Measurements from ENCODE around the gene HCFC2. TPM values are rescaled to one million over a fixed set of nuclear protein-coding genes. Genes with fewer than 3 reads are reported as not detected.

Gene HCFC2
- total and polyA plus RNA-seq, 2 of the 4 experiments (the other 2 are of a cell fraction) = 12.0 to 34.2 TPM

GRCh38 chr12:104105461-104105860 is 41.1 kb downstream of the HCFC2 start:
- no peak overlapping the region for H3K18ac ChIP-seq (ENCODE audit: low read depth, low read length)
- no peaks in the 10 kb centered on the region for H3K9me3 ChIP-seq (ENCODE audit: control insufficient read depth, insufficient read depth, low read length)
- TF ChIP-seq RCOR1 (IDR thresholded peaks at IDR 0.05; ENCODE audit: insufficient replicate concordance, low read length) (no peak), POLR2A (IDR thresholded peaks at IDR 0.05; ENCODE audit: low read depth, low read length) (no peak), NFE2L2 (IDR thresholded peaks at IDR 0.05; ENCODE audit: low read depth, low read length) (no peak), BHLHE40 (IDR thresholded peaks at IDR 0.05; ENCODE audit: low read depth, low read length) (no peak), CEBPB (IDR thresholded peaks at IDR 0.05; ENCODE audit: low read depth, low read length) (no peak)
- H4K20me1 ChIP-seq (ENCODE audit: insufficient read depth, low read length) = no peaks in the 10 kb centered on the region
- no peak overlapping the region for H4K8ac ChIP-seq (ENCODE audit: low read depth in 2 of 2, low read length in 2 of 2)
- no peak overlapping the region for H3K56ac ChIP-seq (ENCODE audit: extremely low read depth, insufficient read depth, low read length)
- no peak overlapping the region for H4K5ac ChIP-seq (ENCODE audit: low read depth, low read length)
- in situ Hi-C loops (cut with MboI; ENCODE audit: low sequenced_read_pairs) (loop anchor here (10.0 kb wide), 1 partner anchor 221 kb away; no protein-coding TSS in a partner anchor), intact Hi-C loops (cut with micrococcal nuclease) (no loop called here), dilution Hi-C loops (cut with HindIII; ENCODE audit: low sequenced_read_pairs, unreplicated experiment) (no loop called here)
- DNase-seq (no peak), ATAC-seq (ENCODE audit: low read depth) (no peak)
- peaks cover 6% of the 10 kb centered on the region for H3K36me3 ChIP-seq (ENCODE audit: control insufficient read depth, insufficient read depth, low read length)
- H4K91ac ChIP-seq (ENCODE audit: insufficient read depth, low read depth, low read length) = no peak overlapping the region
- no peak overlapping the region for H3K4me2 ChIP-seq (ENCODE audit: low read depth, low read length)
- no peaks in the 10 kb centered on the region for H3K9me1 ChIP-seq (ENCODE audit: insufficient read depth, low read length)
- H3K14ac ChIP-seq (replicated peaks; ENCODE audit: low read depth, low read length) = no peak overlapping the region
- H2BK120ac ChIP-seq (ENCODE audit: low read depth, low read length) = no peak overlapping the region
- no peak overlapping the region for H2AK5ac ChIP-seq (ENCODE audit: low read depth, low read length)
- H2BK5ac ChIP-seq (ENCODE audit: low read depth, low read length, poor library complexity, severe bottlenecking) = no peak overlapping the region
- no peak overlapping the region for H3K4ac ChIP-seq (ENCODE audit: low read depth, low read length)
- CTCF ChIA-PET = interaction anchor here (0.7 to 1.1 kb wide), 2 partner anchors 20 to 499 kb away, joined by 3 to 4 read pairs; no protein-coding TSS in a partner anchor
- no peaks in the 10 kb centered on the region for H3K4me1 ChIP-seq (ENCODE audit: control insufficient read depth, insufficient read depth, low read length)
- no peak overlapping the region for H3K27ac ChIP-seq (ENCODE audit: insufficient read depth, low read length)
- no peak overlapping the region for H3K23ac ChIP-seq (ENCODE audit: low read depth, low read length)
- H2AK9ac ChIP-seq (replicated peaks; ENCODE audit: low read depth, low read length, poor library complexity) = no peak overlapping the region
- POLR2A ChIA-PET (ENCODE audit: unreplicated experiment) = no interaction called here
- no peak overlapping the region for H3K4me3 ChIP-seq (ENCODE audit: insufficient read depth, low read depth, low read length)
- no peak overlapping the region for H2BK15ac ChIP-seq (ENCODE audit: low read depth, low read length)
- H3K27me3 ChIP-seq (ENCODE audit: control insufficient read depth, insufficient read depth, low read length) = no peaks in the 10 kb centered on the region
- H2BK20ac ChIP-seq (ENCODE audit: low read depth, low read length) = no peak overlapping the region
- peaks cover 0 to 5% of the 10 kb centered on the region in 2 experiments; a peak in 2 of 4 replicates for H3K79me1 ChIP-seq (ENCODE audit: low read depth in 1 of 2, low read length in 2 of 2)
- no TSS peak for BruUV-seq (replicated peaks)
- no peak overlapping the region for H3K9ac ChIP-seq (ENCODE audit: low read depth, low read length)
- H2AFZ ChIP-seq (replicated peaks; ENCODE audit: low read length, poor library complexity) = no peak overlapping the region

Measured in IMR-90 (cell line).